Measurements from ENCODE around the gene FGGY.
"Not testable (repeated sequence)": the region's sequence is repeated elsewhere in the genome, so short reads cannot be mapped to it uniquely, and the experiment has no call there.

The FGGY gene

GRCh38 chr1:59690171-59690930 is 393.5 kb downstream of the FGGY start:
- DNase-seq = no peak

- DNase-seq = no peak
These were observed 394.4 kb downstream of the FGGY start for GRCh38 chr1:59691261-59691660.

GRCh38 chr1:59692591-59692990 is 395.7 kb downstream of the FGGY start:
- DNase-seq = peak; percentile 32

- DNase-seq = no peak
These were observed 396.5 kb downstream of the FGGY start for GRCh38 chr1:59693406-59693805.

- DNase-seq = no peak
These were observed 398.4 kb downstream of the FGGY start for GRCh38 chr1:59695252-59695651.

- no peak for DNase-seq
These were observed 399.7 kb downstream of the FGGY start for GRCh38 chr1:59696421-59697115.

- no peak for DNase-seq
These were observed 400.4 kb downstream of the FGGY start for GRCh38 chr1:59697150-59697800.

GRCh38 chr1:59698386-59698785 is 401.5 kb downstream of the FGGY start:
- no peak for DNase-seq

GRCh38 chr1:59699227-59699847 is 402.4 kb downstream of the FGGY start:
- DNase-seq = peak; percentile 51

- DNase-seq = no peak
These were observed 404.5 kb downstream of the FGGY start for GRCh38 chr1:59701376-59701775.

GRCh38 chr1:59703226-59703917 is 406.5 kb downstream of the FGGY start:
- DNase-seq = no peak

- DNase-seq = no peak
These were observed 407.1 kb downstream of the FGGY start for GRCh38 chr1:59703918-59704378.

GRCh38 chr1:59704716-59705115 is 407.8 kb downstream of the FGGY start:
- no peak for DNase-seq

GRCh38 chr1:59705466-59706302 is 408.8 kb downstream of the FGGY start:
- no peak for DNase-seq

- no peak for DNase-seq
These were observed 409.4 kb downstream of the FGGY start for GRCh38 chr1:59706303-59706599.

- DNase-seq = no peak
These were observed 410.4 kb downstream of the FGGY start for GRCh38 chr1:59707178-59707791.

GRCh38 chr1:59709333-59709732 is 412.4 kb downstream of the FGGY start:
- DNase-seq = no peak

- DNase-seq = not testable (repeated sequence)
These were observed 414.0 kb downstream of the FGGY start for GRCh38 chr1:59710920-59711319.

GRCh38 chr1:59714219-59714618 is 417.3 kb downstream of the FGGY start:
- DNase-seq = no peak

GRCh38 chr1:59714966-59715365 is 418.1 kb downstream of the FGGY start:
- DNase-seq = no peak

- DNase-seq = no peak
These were observed 419.9 kb downstream of the FGGY start for GRCh38 chr1:59716832-59717231.
